Panc1 (cell line): ENCODE data around the gene C15orf40. TPM values are rescaled to one million over a fixed set of nuclear protein-coding genes. Genes with fewer than 3 reads are reported as not detected.
"Not testable (repeated sequence)": the region's sequence is repeated elsewhere in the genome, so short reads cannot be mapped to it uniquely, and the experiment has no call there.

Source experiments
- ATAC-seq: fragments of 200-7000 bp; cut with Tn5 transposase; 2 replicates; pipeline ENCODE4 v1.9.1; 2020; ENCODE audit warnings: mild to moderate bottlenecking, moderate library complexity
- BruUV-seq: library from RNA; stranded (reverse); fragments of 400-500 nt; replicated peaks from 2 replicates; lab custom pipeline; 2021; lab: Mats Ljungman, UMichigan
- CTCF ChIA-PET: fragments of 300-600 bp; sonication (Branson Sonifier 250); formaldehyde crosslinking; loops from one replicate; lab custom pipeline; 2022; ENCODE audit warnings: antibody characterized with exemption; lab: Charles Lee
- POLR2A ChIA-PET: fragments of 300-600 bp; sonication (Branson Sonifier 250); formaldehyde crosslinking; loops from one replicate; lab custom pipeline; 2022; ENCODE audit warnings: antibody characterized with exemption; lab: Charles Lee
- DNase-seq: peaks from one replicate; pipeline ENCODE4 v3.0.0-alpha.2; 2010; ENCODE audit warnings: low read depth, low spot score
- H3K27ac ChIP-seq: 2 replicates; pipeline ENCODE4 v1.5.1; 2011; ENCODE audit warnings: mild to moderate bottlenecking, low read length, inconsistent platforms
- H3K27me3 ChIP-seq: fragments of 200-500 bp; sonication (Bioruptor generic); 2 replicates; pipeline ENCODE4 v1.6.0; 2014; ENCODE audit warnings: low read length, inconsistent platforms; ENCODE audit not compliant: control insufficient read depth, insufficient read depth
- H3K36me3 ChIP-seq: fragments of 200-500 bp; sonication (Bioruptor generic); 2 replicates; pipeline ENCODE4 v1.5.1; 2014; ENCODE audit warnings: inconsistent platforms, mild to moderate bottlenecking, low read length, moderate library complexity; ENCODE audit not compliant: control insufficient read depth, insufficient read depth
- H3K4me1 ChIP-seq: 2 replicates; pipeline ENCODE4 v1.5.1; 2011; ENCODE audit warnings: inconsistent platforms, mild to moderate bottlenecking, low read length, moderate library complexity; ENCODE audit not compliant: control insufficient read depth, insufficient read depth
- H3K4me3 ChIP-seq, 2 experiments: 2 replicates each; pipeline ENCODE4 v1.5.1; 2011 to 2012; ENCODE audit warnings: low read depth in 2 of 2, low read length in 2 of 2, mild to moderate bottlenecking in 2 of 2, inconsistent platforms in 1 of 2, moderate library complexity in 1 of 2
- H3K9me3 ChIP-seq: fragments of 200-500 bp; sonication (Bioruptor generic); 2 replicates; pipeline ENCODE4 v1.5.1; 2014; ENCODE audit warnings: low read depth, mild to moderate bottlenecking, inconsistent platforms, low read length, moderate library complexity; ENCODE audit not compliant: control insufficient read depth, insufficient read depth
- CTCF ChIP-seq: fragments of 450-650 bp; IDR thresholded peaks from 2 replicates; pipeline ENCODE4 v1.5.1; 2017; ENCODE audit warnings: mild to moderate bottlenecking
- POLR2AphosphoS5 ChIP-seq: IDR thresholded peaks from 2 replicates; pipeline ENCODE4 v1.6.1; 2012; ENCODE audit warnings: mild to moderate bottlenecking, low read depth, low read length, moderate library complexity
- REST ChIP-seq, 2 experiments: IDR thresholded peaks; 2 replicates each; pipeline ENCODE4 v1.6.1; 2011 to 2012; ENCODE audit warnings: low read depth in 2 of 2, control low read depth in 1 of 2, low read length in 1 of 2, mild to moderate bottlenecking in 1 of 2, moderate library complexity in 1 of 2; ENCODE audit not compliant: insufficient read depth in 1 of 2
- SIN3A ChIP-seq: IDR thresholded peaks from 2 replicates; pipeline ENCODE4 v1.6.1; 2012; ENCODE audit warnings: low read depth, mild to moderate bottlenecking, low read length, moderate library complexity, borderline replicate concordance; ENCODE audit not compliant: insufficient read depth
- TCF7L2 ChIP-seq: IDR thresholded peaks from 2 replicates; pipeline ENCODE4 v1.6.1; 2011; ENCODE audit warnings: mild to moderate bottlenecking, low read depth, low read length, inconsistent platforms
- in situ Hi-C: cut with HindIII; loops from 2 replicates; pipeline ENCODE4 v1.10.0; 2016; ENCODE audit warnings: low sequenced_read_pairs, low pct_unique_long_range_greater_than_20kb
- intact Hi-C: fragments of 100-400 bp; cut with micrococcal nuclease; formaldehyde crosslinking; loops from one replicate; pipeline ENCODE4 v1.10.0; 2022; ENCODE audit not compliant: unreplicated experiment
- total RNA-seq: library from RNA; stranded (reverse); gene quantifications from one replicate; pipeline ENCODE4 v1.2.1, GENCODE V29; 2021; ENCODE audit not compliant: unreplicated experiment

The C15orf40 gene
- total RNA-seq, 1 experiment from 2014 or later, result 21.1 TPM

DNA sequence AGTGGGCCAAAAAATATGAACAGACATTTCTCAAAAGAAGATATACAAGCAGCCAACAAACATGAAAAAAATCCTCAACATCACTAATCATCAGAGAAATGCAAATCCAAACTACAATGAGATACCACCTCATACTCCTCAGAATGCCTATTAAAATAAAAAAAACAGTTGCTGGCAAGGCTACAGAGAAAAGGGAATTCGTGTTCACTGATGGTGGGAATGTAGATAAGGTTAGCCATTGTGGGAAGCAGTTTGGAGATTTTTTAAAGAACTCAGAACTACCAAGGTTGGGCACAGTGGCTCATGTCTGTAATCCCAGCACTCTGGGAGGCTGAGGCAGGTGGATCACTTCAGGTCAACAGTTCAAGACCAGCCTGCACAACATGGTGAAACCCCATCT is 27.8 kb upstream of the C15orf40 start:
- no peak for DNase-seq
- no TSS peak for BruUV-seq
- ChIA-PET CTCF (no interaction called here), POLR2A (no interaction called here)
- Histone ChIP-seq H3K4me3 (no peak overlapping the region), H3K27me3 (no peaks in the 10 kb centered on the region), H3K27ac (no peak overlapping the region), H3K9me3 (no peaks in the 10 kb centered on the region), H3K36me3 (peaks cover 8% of the 10 kb centered on the region; the same call in 1 of the 2 replicates), H3K4me1 (no peaks in the 10 kb centered on the region)
- in situ Hi-C loops, result no loop called here
- TF ChIP-seq REST (IDR thresholded peaks at IDR 0.05; ENCODE audit: insufficient read depth in 1 of 2, low read depth in 2 of 2, low read length in 1 of 2), result no peak
- TF ChIP-seq SIN3A, result no peak
- TF ChIP-seq POLR2AphosphoS5, result no peak
- TF ChIP-seq CTCF, result no peak
- TF ChIP-seq TCF7L2, result no peak
- no peak for ATAC-seq
- intact Hi-C loops, result no loop called here

DNA sequence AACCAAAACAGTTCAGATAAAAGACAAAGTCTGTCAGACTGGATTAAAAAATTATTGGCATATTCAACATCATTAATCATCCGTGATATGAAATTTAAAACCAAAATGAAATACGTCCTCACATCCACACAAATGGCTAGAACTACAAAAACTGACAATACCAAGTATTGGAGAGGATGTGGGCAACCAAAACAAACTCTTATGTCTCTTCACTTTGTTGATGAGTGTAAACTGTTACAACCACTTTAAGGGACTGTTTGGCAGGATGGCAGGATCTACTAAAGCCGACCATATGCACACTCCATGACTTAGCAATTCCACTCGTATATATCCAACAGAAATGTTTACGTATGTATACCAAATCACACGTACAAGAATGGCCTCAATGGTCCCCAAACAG is 24.8 kb upstream of the C15orf40 start:
- Histone ChIP-seq H3K27me3 (no peaks in the 10 kb centered on the region), H3K4me3 (no peak overlapping the region), H3K4me1 (no peaks in the 10 kb centered on the region), H3K9me3 (no peaks in the 10 kb centered on the region), H3K36me3 (no peaks in the 10 kb centered on the region; the same call in 1 of the 2 replicates), H3K27ac (no peak overlapping the region)
- in situ Hi-C loops (no loop called here), intact Hi-C loops (no loop called here)
- CTCF ChIA-PET, result interaction anchor here (1.0 kb wide), 1 partner anchor 25 kb away, joined by 5 read pairs; the partner anchor contains the start of gene C15orf40
- no TSS peak for BruUV-seq
- ATAC-seq (no peak), DNase-seq (no peak)
- POLR2A ChIA-PET, result no interaction called here
- no peak for TF ChIP-seq REST (IDR thresholded peaks at IDR 0.05; ENCODE audit: insufficient read depth in 1 of 2, low read depth in 2 of 2, low read length in 1 of 2)

DNA sequence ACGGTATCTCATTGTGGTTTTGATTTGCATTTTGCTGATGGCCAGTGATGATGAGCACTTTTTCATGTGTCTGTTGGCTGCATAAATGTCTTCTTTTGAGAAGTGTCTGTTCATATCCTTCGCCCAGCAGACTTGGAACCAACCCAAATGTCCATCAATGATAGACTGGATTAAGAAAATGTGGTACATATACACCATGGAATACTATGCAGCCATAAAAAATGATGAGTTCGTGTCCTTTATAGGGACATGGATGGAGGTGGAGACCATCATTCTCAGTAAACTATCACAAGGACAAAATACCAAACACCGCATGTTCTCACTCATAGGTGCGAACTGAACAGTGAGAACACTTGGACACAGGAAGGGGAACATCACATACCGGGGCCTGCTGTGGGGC is 19.8 kb upstream of the C15orf40 start:
- H3K27ac ChIP-seq, ATAC-seq, POLR2A ChIA-PET, DNase-seq, H3K4me3 ChIP-seq, H3K27me3 ChIP-seq, intact Hi-C loops, CTCF ChIA-PET, H3K4me1 ChIP-seq, H3K9me3 ChIP-seq, BruUV-seq, in situ Hi-C loops: not testable (repeated sequence)
- H3K36me3 ChIP-seq, result peaks cover 24% of the 10 kb centered on the region
